Measurements from ENCODE around the gene KLK2.

- no peak for TF ChIP-seq CTCF (IDR thresholded peaks at IDR 0.05)
- TF ChIP-seq POLR2A (IDR thresholded peaks at IDR 0.05), result no peak
- no peak for TF ChIP-seq EP300 (IDR thresholded peaks at IDR 0.05)
Measured at GRCh38 chr19:50911206-50912101, 38.2 kb downstream of the KLK2 start, which contains the start of gene KLK4.

All from tibial nerve (tissue), 4 donors.